CD4-positive, CD25-positive, alpha-beta regulatory T cell (primary cell): ENCODE measurements around the gene TRIM41. TPM values are rescaled to one million over a fixed set of nuclear protein-coding genes. Genes with fewer than 3 reads are reported as not detected.
"Not testable (repeated sequence)": the region's sequence is repeated elsewhere in the genome, so short reads cannot be mapped to it uniquely, and the experiment has no call there.

Experiments used
- ATAC-seq, 2 donors: fragments of 150-1000 bp; cut with Tn5 transposase; one replicate each; pipeline ENCODE4 v1.10.0; 2021; ENCODE audit warnings: low read depth in 2 of 2, moderate number of reproducible peaks in 2 of 2, moderate library complexity in 1 of 2
- DNase-seq, 3 donors: peaks; one replicate each; pipeline versions ENCODE4 v3.0.0 to v3.0.0-alpha.2; 2012 to 2022; ENCODE audit warnings: mixed read lengths in 1 of 3
- H3K27ac ChIP-seq: one replicate; pipeline ENCODE4 v1.7.0; 2013; ENCODE audit warnings: mild to moderate bottlenecking, low read length; ENCODE audit not compliant: insufficient read depth, poor library complexity, severe bottlenecking
- H3K27me3 ChIP-seq: one replicate; pipeline ENCODE4 v1.7.0; 2013; ENCODE audit warnings: low read length; ENCODE audit not compliant: control insufficient read depth, insufficient read depth
- H3K36me3 ChIP-seq: one replicate; pipeline ENCODE4 v1.7.0; 2013; ENCODE audit warnings: mild to moderate bottlenecking, low read length, moderate library complexity; ENCODE audit not compliant: control insufficient read depth, insufficient read depth
- H3K4me1 ChIP-seq: 2 replicates; pipeline ENCODE4 v1.7.0; 2013; ENCODE audit warnings: mild to moderate bottlenecking, low read length; ENCODE audit not compliant: insufficient read depth, control insufficient read depth, poor library complexity, severe bottlenecking
- H3K4me3 ChIP-seq: one replicate; pipeline ENCODE4 v1.7.0; 2013; ENCODE audit warnings: low read depth, mild to moderate bottlenecking, low read length, moderate library complexity
- H3K9me3 ChIP-seq, 2 experiments: 1 replicate in 1 of 2; 2 replicates in 1 of 2; pipeline ENCODE4 v1.7.0; 2013; ENCODE audit warnings: low read length in 2 of 2, mild to moderate bottlenecking in 1 of 2, moderate library complexity in 1 of 2; ENCODE audit not compliant: control insufficient read depth in 2 of 2
- H3K27ac Mint-ChIP-seq, 3 donors: one replicate each; pipeline ENCODE4 v1.8.0; 2020 to 2022; ENCODE audit warnings: mild to moderate bottlenecking in 3 of 3, mixed read lengths in 3 of 3, moderate library complexity in 2 of 3
- H3K27me3 Mint-ChIP-seq: one replicate; pipeline ENCODE4 v1.8.0; 2022; ENCODE audit warnings: mild to moderate bottlenecking, mixed read lengths
- H3K36me3 Mint-ChIP-seq: one replicate; pipeline ENCODE4 v1.8.0; 2020; ENCODE audit warnings: mixed read lengths
- H3K4me1 Mint-ChIP-seq, 4 donors: one replicate each; pipeline ENCODE4 v1.8.0; 2020 to 2022; ENCODE audit warnings: mixed read lengths in 4 of 4, mild to moderate bottlenecking in 1 of 4
- H3K4me3 Mint-ChIP-seq, 4 donors: one replicate each; pipeline ENCODE4 v1.8.0; 2020 to 2022; ENCODE audit warnings: mild to moderate bottlenecking in 4 of 4, mixed read lengths in 4 of 4, moderate library complexity in 3 of 4
- H3K9me3 Mint-ChIP-seq, 7 donors: one replicate each; pipeline ENCODE4 v1.8.0; 2020 to 2022; ENCODE audit warnings: mixed read lengths in 7 of 7, mild to moderate bottlenecking in 3 of 7, moderate library complexity in 2 of 7
- polyA plus RNA-seq, 4 donors: library from polyadenylated mRNA; unstranded; fragments of 300-500 nt; fragmentation: Illumina TruSeq; gene quantifications; one replicate each; pipeline ENCODE4 v1.2.3, GENCODE V29; 2021
- total RNA-seq: library from RNA; stranded (reverse); gene quantifications from one replicate; pipeline ENCODE4 v1.2.3, GENCODE V29; 2022

Gene TRIM41
- total RNA-seq (40.8 TPM), polyA plus RNA-seq (1 to 10 TPM in 2 of 4 donors, under 1 TPM in 2; 0.67 to 1.6 (median 0.87) TPM)

DNA sequence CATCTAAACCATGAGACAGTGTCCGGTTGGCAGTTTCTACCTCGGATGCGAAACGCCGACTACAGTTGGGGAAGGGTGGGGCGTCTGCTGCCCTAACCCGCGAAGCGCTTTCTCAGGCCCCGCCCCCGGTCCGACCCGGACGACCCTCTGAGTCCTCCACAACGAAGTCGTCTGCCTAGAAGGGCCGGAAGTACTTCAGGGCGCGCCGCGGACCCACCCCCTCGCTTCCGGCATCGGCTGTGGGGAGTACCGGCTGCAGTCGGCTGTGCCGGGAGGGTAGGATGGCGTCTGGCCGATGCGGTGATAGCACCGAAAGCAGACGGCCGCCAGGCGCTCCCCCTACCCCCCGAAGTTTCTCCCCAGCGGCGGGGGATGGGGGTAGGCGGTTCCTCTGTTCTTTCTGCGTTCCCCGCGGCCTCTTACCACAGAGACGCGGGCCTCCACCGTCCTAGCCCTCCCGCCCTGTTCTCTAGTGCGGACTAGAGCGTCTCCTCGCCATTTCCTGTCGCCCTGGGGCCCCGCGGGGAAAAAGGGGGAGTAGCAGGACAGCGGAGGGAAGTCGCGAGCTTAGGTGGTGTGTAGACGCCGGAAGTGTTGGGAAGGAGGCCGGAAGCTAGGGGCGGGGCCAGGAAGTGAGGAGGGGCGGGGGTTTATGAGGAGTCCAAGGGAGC, at the start of gene TRIM41:
Gene TRIM41, plus strand, starts transcription at position 224 of the 671 bp plus-strand sequence. CDS start 719 bp downstream, outside the sequence.
- no peaks in the 10 kb centered on the region for H3K36me3 ChIP-seq
- peak; percentile 78 for ATAC-seq
- Mint-ChIP-seq H3K27me3 (peaks cover 30% of the 10 kb centered on the region), H3K4me1 (peaks cover 23 to 63% (median 43%) of the 10 kb centered on the region in 4 donors), H3K27ac (peak within 1 kb of the TSS; percentile 99 to 100 (median 100)), H3K9me3 (peaks cover 0 to 14% (median 2%) of the 10 kb centered on the region in 7 donors), H3K36me3 (peaks cover 6% of the 10 kb centered on the region), H3K4me3 (peak within 1 kb of the TSS; percentile 97 to 99 (median 98))
- H3K4me1 ChIP-seq, result peaks cover 29% of the 10 kb centered on the region
- no peaks in the 10 kb centered on the region for H3K27me3 ChIP-seq
- peak within 1 kb of the TSS; percentile 98 for H3K27ac ChIP-seq
- peak; percentile 93 to 99 (median 98) for DNase-seq
- peak within 1 kb of the TSS; percentile 87 for H3K4me3 ChIP-seq
- no peaks in the 10 kb centered on the region for H3K9me3 ChIP-seq

DNA sequence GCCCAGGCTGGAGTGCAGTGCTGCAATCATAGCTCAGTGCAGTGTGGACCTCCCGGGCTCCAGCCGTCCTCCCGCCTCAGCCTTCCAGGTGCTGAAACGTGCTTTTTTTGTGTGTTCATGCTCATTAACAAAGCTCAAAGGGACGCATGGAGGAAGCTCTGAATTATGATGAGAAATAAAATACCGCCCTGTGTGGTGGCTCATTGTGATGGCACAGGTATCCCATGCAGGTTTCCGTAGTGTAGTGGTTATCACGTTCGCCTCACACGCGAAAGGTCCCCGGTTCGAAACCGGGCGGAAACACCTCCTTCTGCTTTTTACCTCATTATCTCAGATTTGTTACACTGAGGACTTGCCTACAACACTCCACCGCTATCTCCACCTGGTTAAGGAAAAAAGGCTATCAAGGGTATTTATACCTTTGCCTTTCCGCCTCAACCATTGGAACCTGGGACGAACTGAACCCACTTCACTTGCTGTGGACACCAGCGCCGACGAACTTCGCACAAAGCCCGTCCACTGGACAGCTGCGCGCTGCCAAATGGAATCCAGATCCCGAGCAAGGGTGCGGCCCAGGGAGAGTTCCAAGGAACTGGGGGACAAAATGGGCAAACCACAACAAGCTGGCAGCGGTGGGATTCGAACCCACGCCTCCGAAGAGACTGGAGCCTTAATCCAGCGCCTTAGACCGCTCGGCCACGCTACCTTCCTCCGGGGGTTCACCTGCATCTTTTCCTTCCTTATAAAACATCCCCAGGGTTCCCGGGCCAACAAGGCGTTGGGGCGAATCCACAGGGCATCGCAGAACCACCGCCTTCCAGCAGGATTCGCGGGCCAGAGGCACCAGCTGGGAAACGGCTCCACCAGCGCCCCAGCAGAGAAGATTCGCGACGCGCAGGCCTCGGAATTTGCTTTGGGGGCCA, 49.4 kb upstream of the TRIM41 start:
- Mint-ChIP-seq H3K9me3 (peaks cover 0 to 7% (median 0%) of the 10 kb centered on the region in 7 donors), H3K4me3 (peak overlapping the region; percentile 81 to 93 (median 83)), H3K4me1 (peaks cover 13 to 34% (median 22%) of the 10 kb centered on the region in 4 donors), H3K36me3 (no peaks in the 10 kb centered on the region), H3K27me3 (peaks cover 78% of the 10 kb centered on the region), H3K27ac (peak overlapping the region in 1 of 3 donors; percentile 86)
- ATAC-seq (peak; percentile 59 to 61), DNase-seq (peak in 2 of 3 donors; percentile 68 to 83)
- no peaks in the 10 kb centered on the region for H3K9me3 ChIP-seq
- H3K4me1 ChIP-seq, result peaks cover 6% of the 10 kb centered on the region
- H3K27me3 ChIP-seq, result peaks cover 24% of the 10 kb centered on the region
- H3K4me3 ChIP-seq, result peak overlapping the region; percentile 19
- no peak overlapping the region for H3K27ac ChIP-seq
- H3K36me3 ChIP-seq, result no peaks in the 10 kb centered on the region

DNA sequence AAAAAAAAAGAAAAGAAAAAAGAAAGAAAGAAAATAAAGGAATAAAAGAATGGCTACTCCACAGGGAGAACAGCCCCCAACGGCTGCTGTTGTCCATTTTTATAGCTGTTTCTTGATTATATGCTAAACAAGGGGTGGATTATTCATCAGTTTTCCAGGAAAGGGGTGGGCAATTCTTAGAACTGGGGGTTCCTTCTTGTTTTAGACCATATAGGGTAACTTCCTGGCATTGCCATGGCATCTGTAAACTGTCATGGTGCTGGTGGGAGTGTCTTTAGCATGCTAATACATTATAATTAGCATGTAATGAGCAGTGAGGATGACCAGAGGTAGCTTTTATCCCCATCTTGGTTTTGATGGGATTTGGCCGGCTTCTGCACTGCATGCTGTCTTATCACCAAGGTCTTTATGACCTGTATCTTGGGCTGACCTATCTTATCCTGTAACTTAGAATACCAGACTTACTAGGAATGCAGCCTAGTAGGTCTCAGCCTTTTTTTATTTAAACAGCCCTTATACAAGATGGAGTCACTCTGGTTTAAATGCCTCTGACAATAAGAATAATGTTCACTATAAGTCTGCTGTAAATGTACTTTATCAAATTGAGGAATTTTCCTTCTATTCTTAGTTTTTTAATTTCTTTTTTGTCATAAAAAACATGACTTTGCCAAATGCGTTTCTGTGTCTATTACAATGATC, 46.7 kb upstream of the TRIM41 start:
- H3K36me3 Mint-ChIP-seq, result no peaks in the 10 kb centered on the region
- DNase-seq (peak in 1 of 3 donors; percentile 46), ATAC-seq (no peak)
- H3K4me3 Mint-ChIP-seq, result no peak overlapping the region
- no peak overlapping the region for H3K4me3 ChIP-seq
- peaks cover 51% of the 10 kb centered on the region for H3K27me3 Mint-ChIP-seq
- no peaks in the 10 kb centered on the region for H3K9me3 ChIP-seq
- H3K36me3 ChIP-seq, result no peaks in the 10 kb centered on the region
- peaks cover 12% of the 10 kb centered on the region for H3K27me3 ChIP-seq
- no peak overlapping the region for H3K27ac Mint-ChIP-seq
- H3K4me1 Mint-ChIP-seq, result peaks cover 9 to 13% (median 11%) of the 10 kb centered on the region in 4 donors
- H3K4me1 ChIP-seq, result peaks cover 6% of the 10 kb centered on the region
- no peak overlapping the region for H3K27ac ChIP-seq
- peaks cover 0 to 3% (median 0%) of the 10 kb centered on the region in 7 donors for H3K9me3 Mint-ChIP-seq

DNA sequence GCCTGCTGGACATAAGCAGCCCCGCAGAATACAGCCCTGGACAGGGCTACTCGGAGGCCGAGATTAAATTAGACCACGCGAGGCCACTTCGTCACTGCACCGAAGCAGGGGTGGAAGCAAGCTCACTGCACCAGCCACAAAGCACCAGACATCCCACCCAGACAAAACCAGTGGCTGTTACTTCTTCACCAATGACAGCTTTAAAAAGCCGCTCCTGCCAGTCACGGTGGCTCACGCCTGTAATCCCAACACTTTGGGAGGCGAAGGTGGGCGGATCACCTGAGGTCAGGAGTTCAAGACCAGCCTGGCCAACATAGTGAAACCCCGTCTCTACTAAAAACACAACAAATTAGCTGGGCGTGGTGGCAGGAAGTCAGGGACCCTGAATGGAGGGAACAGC, 45.5 kb upstream of the TRIM41 start:
- H3K36me3 ChIP-seq, ATAC-seq, H3K9me3 Mint-ChIP-seq, H3K27me3 ChIP-seq, H3K9me3 ChIP-seq, H3K27ac ChIP-seq, H3K27ac Mint-ChIP-seq, H3K4me3 ChIP-seq, H3K4me3 Mint-ChIP-seq, DNase-seq, H3K36me3 Mint-ChIP-seq: not testable (repeated sequence)
- Mint-ChIP-seq H3K27me3 (peaks cover 50% of the 10 kb centered on the region), H3K4me1 (peaks cover 13 to 19% (median 14%) of the 10 kb centered on the region in 4 donors)
- peaks cover 12% of the 10 kb centered on the region for H3K4me1 ChIP-seq

DNA sequence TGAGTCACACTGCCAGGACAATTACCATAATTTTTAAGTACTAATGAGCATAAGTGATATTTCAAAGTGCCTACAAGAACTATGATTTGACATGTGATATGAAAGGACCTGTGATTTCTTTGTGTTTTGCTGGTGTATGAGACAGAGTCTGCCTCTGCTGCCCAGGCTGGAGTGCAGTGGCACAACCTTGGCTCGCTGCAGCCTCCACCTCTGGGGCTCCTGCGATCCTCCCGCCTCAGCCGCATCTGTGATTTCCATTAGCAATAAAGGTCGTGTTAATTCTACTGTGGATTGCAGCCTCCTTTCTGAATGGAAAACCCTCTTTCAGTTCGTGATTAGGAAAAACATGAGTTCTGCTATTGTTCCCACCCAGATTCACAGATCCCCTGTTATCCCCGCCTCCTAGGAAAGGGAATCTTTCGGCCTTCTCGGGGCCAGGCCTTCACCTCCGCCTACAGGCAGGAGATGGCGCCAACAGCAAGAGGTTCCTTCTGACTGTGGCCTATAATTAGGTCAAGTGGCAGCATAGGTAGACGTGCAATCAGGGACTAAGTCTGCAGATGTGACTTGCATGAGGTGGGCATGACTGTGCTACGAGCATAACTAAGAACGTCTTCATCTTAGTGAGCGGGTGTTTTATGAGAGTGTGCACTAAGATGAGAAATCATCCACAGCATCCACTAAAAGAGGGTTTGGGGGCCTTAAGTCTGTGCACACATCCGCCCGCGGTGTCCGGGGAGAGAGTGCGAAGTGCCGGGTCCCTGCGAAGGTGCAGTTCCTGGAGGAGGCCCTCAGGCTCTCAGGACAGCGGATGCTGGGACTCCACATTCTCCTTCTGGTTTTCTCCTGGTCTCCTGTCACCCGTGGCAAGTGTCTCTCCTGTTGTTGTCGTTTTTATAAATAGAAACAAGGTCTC, 41.2 kb upstream of the TRIM41 start:
- peaks cover 24% of the 10 kb centered on the region for H3K27me3 Mint-ChIP-seq
- H3K27ac Mint-ChIP-seq, result peak overlapping the region; percentile 9 to 87 (median 73)
- peaks cover 8 to 38% (median 23%) of the 10 kb centered on the region in 4 donors for H3K4me1 Mint-ChIP-seq
- H3K4me3 Mint-ChIP-seq, result peak overlapping the region; percentile 59 to 93 (median 86)
- ATAC-seq (peak; percentile 76 to 78), DNase-seq (peak; percentile 48 to 76 (median 73))
- H3K27ac ChIP-seq, result no peak overlapping the region
- no peaks in the 10 kb centered on the region for H3K9me3 ChIP-seq
- H3K27me3 ChIP-seq, result no peaks in the 10 kb centered on the region
- H3K36me3 ChIP-seq, result no peaks in the 10 kb centered on the region
- no peak overlapping the region for H3K4me3 ChIP-seq
- H3K9me3 Mint-ChIP-seq, result peaks cover 0 to under 1% (median 0%) of the 10 kb centered on the region in 7 donors
- H3K36me3 Mint-ChIP-seq, result no peaks in the 10 kb centered on the region
- H3K4me1 ChIP-seq, result peaks cover 20% of the 10 kb centered on the region

DNA sequence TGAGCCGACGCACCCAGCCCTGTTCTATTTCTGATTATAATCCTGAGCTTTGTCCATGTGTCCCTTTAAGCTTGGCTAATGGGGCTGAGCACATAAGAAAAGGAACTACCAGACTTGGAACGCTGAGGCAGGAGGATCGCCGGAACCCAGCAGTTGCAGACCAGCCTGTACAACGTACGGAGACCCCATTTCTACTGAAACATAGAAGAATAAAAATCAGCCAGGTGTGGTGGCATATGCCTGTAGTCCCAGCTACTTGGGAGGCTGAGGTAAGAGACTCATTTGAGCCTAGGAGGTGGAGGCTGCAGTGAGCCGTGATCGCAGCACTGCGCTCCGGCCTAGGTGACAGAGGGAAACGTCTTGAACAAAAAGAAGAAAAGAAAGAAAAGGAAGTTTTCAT, 40.4 kb upstream of the TRIM41 start:
- peaks cover 21% of the 10 kb centered on the region for H3K27me3 Mint-ChIP-seq
- peaks cover 8 to 40% (median 25%) of the 10 kb centered on the region in 4 donors for H3K4me1 Mint-ChIP-seq
- no peak overlapping the region for H3K4me3 ChIP-seq
- H3K4me3 Mint-ChIP-seq, result peak overlapping the region in 3 of 4 donors; percentile 85 to 93 (median 88)
- H3K27ac Mint-ChIP-seq, result peak overlapping the region; percentile 9 to 87 (median 73)
- ATAC-seq, result no peak
- no peaks in the 10 kb centered on the region for H3K36me3 Mint-ChIP-seq
- H3K9me3 ChIP-seq, result no peaks in the 10 kb centered on the region
- peaks cover 0 to 2% (median 0%) of the 10 kb centered on the region in 7 donors for H3K9me3 Mint-ChIP-seq
- H3K4me1 ChIP-seq, result peaks cover 20% of the 10 kb centered on the region
- no peak for DNase-seq
- no peak overlapping the region for H3K27ac ChIP-seq
- H3K27me3 ChIP-seq, result no peaks in the 10 kb centered on the region
- H3K36me3 ChIP-seq, result no peaks in the 10 kb centered on the region
